Hypothalamus (tissue), 51 donors: ENCODE measurements around the gene METTL16.
"Not testable (repeated sequence)": the region's sequence is repeated elsewhere in the genome, so short reads cannot be mapped to it uniquely, and the experiment has no call there.

ENCODE experiments used
- DNase-seq, 51 donors: peaks; one replicate each; lab custom pipeline; 2025; lab: John Stamatoyannopoulos, UW

The METTL16 gene, protein sequence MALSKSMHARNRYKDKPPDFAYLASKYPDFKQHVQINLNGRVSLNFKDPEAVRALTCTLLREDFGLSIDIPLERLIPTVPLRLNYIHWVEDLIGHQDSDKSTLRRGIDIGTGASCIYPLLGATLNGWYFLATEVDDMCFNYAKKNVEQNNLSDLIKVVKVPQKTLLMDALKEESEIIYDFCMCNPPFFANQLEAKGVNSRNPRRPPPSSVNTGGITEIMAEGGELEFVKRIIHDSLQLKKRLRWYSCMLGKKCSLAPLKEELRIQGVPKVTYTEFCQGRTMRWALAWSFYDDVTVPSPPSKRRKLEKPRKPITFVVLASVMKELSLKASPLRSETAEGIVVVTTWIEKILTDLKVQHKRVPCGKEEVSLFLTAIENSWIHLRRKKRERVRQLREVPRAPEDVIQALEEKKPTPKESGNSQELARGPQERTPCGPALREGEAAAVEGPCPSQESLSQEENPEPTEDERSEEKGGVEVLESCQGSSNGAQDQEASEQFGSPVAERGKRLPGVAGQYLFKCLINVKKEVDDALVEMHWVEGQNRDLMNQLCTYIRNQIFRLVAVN

DNA sequence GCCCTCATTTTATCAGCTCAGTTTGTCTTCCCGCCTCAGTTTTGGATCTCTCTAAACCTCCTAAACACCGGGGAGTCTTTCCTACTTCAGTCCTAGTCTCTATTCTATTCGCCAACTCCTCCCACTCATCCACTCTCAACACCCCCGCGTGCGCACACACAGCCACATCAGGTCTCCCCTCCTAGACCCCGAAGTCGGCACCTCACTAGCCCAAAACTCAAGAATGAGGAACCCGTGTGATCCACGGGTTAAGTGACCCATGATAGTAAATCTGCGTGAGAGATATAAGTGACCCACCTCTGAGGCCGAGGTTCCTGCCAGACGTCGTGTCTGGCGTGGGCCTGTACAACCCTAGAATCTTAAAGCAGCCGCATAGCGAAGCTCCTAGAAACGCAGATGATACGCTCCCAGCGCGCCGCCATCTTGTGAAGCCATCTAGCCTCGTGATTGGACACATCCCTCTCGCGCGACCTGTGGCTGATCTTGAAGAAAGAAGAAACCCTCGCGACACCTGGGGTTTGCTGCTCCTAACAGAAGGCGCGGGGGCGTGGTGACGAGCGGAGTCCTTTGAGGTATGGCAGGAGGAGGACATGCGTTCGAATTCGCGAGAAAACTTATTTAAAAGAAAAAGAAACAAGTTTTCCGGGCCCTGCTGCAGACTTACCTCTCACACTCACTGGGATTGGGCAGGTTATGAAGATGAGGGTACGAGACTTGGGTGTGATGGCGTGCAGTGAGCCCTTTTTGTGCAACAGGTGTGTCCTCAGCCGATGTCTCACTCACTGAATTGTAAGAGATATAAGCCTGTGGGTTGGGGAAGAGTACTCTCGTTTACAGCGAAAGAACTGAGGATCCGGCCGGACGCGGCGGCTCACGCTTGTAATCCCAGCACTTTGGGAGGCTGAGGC, at the start of gene METTL16:
TSS of gene METTL16 (minus strand) at position 427 of the 908 bp plus-strand sequence. CDS start 9,557 bp downstream, outside the sequence.
- DNase-seq: peak; percentile 47 to 97 (median 87)

DNA sequence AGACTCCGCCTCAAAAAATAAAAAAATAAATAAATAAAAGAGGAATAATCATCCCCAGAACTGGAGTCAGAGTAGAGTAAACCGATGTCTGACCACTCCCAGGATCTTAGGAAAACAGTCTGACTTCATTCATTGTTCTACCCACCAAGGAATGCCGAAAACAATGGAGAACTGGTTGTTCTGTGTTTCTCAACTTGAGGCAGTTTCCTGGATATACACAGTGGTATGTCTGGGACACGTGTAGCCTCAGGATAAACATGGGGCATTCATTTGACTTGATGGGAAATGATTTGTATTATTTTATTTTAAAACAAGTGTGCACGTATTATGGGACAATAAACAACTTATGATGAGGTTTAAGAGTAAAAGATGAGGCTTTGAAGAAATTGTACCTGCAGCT, 49.0 kb upstream of the METTL16 start:
- no peak for DNase-seq

DNA sequence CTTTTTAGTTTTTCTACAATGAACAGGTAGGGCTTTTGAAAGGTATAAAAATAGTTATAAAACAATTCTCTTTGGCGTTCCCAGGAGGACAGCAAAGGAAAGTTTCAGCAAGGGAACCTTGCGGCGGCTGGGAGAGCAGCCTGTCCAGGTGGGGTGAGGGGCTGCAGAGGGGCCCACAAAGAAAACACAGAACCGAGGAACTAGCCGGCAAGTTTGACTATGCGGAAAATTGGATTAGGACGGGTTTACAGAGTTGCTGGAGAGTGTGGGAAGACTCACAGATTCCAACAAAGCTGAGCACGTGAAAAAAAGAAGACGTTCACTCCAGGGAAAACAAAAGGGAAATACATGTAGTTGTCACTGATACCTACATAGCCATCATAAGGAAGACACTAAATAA, 40.2 kb upstream of the METTL16 start:
- no peak for DNase-seq

DNA sequence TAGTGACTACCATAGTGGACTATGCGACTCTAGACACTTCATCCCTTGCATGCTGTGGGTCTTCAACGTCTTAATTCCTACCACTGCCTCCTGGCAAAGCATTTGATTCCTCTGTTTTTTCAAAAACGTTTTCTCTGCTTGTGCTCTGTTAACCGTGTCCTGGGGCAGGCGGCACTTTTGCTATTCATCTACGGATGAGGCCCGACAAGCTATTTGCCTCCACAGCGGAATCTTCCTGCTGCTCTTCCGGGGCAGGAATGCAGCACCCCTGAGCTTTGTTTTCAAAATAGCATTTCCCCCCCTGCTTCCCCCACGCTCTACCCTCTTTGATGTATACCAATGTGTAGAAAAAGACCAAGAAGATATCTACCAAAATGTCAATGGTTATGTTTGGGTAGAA, 39.8 kb upstream of the METTL16 start:
- no peak for DNase-seq

DNA sequence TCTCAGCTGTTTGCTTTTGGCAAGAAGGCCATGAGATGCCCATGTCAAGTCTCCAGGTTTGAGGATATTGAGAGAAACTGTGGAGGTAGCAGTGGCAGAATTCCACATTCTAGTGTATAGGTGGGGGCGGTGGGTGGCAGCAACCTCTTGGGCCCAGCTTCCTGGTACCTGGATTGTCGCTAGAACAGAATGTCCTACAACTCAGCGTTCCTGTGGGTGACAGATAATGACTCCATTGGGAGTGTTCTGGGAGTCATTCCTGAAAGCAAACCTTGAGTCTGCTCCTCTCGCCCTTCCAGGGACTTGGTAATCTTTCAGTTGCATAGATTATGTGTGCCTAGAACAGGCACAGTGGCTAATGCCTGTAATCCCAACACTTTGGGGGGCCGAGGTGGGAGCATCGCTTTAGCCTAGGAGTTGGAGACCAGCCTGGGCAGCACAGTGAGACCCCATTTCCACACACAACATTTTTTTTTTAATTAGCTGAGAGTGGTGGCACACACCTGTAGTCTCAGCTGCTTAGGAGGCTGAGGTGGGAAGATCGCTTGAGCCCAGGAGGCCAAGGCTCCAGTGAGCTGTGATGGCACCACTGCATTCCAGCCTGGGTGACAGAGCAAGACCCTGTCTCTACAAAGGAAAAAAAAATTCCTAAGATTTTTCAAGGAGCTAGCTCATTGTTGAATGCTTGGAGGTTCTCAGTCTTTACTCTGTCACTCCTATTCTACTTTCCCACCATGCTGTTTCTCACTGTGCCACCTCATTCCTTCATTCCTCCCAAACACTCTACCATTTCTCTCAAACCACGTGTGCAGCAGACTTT, 37.9 kb upstream of the METTL16 start:
- DNase-seq: no peak

DNA sequence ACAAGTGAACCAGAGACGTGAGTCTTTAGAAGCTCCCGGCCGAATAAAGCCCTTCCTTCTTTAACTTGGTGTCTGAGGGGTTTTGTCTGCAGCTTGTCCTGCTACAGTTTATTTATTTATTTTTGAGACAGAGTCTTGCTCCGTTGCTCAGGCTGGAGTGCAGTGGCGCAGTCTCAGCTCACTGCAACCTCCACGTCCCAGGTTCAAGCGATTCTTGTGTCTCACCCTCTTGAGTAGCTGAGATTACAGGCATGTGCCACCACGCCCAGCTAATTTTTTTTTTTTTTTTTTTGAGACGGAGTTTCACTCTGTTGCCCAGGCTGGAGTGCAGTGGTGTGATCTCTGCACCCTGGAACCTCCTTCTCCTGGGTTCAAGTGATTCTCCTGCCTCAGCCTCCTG, 36.3 kb upstream of the METTL16 start:
- not testable (repeated sequence) for DNase-seq

DNA sequence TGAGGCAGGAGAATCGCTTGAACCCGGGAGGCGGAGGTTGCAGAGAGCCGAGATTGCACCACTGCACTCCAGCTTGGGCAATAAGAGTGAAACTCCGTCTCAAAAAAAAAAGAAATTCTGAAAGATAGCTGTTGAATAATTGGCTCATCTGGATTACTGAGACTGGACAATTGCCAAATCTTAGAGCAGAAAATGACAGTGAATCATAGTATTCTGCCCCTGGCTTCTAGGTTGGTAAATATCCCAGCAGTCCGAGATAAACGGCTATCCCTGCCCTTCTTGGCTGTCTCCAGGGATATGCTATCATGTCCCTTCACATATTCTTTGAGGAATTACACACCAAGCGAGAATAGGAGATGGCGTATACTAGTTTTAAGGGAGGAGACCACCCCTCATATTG, 35.5 kb upstream of the METTL16 start:
- no peak for DNase-seq

DNA sequence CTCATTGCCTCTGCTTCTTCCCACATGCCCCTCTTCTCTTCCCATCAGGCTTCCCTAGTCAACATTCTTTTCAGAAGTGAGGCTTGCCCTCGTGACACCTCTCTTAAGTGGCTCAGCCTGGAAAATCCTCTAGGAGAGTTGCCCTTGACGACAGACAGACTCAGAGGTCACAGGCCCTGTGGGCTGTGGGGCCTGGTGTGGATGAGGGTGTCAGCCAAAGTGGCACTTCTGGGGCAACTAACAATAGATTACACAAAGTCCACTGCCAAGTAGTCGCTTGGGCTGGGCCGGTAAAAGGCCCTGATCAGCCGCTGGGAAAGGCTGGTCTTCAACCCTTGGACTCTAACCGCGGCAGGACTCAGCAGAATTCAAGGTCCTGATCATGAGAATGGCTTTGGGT, 33.7 kb upstream of the METTL16 start:
- DNase-seq: peak in 1 of 51 donors; percentile 40

DNA sequence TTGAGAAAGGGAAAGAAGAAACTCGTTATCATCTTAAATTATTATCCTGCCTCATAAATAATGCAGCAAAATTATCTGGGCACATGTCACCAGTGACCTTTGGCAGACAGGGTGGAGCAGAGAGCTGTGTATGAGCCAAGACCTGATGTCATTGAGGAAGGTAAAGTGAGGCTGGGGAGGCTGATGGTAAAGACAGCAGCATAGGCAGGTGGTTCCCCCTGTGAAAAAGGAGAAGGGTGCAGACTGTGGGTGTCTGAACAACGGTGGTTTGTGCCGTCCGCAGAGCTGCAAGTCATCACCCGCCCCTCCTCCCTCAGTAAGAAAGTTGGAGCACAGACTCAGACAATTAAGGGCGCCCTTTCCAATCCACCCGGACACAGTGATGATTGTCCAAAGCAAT, 30.8 kb upstream of the METTL16 start:
- DNase-seq: peak in 12 of 51 donors; percentile 6 to 21 (median 13)

DNA sequence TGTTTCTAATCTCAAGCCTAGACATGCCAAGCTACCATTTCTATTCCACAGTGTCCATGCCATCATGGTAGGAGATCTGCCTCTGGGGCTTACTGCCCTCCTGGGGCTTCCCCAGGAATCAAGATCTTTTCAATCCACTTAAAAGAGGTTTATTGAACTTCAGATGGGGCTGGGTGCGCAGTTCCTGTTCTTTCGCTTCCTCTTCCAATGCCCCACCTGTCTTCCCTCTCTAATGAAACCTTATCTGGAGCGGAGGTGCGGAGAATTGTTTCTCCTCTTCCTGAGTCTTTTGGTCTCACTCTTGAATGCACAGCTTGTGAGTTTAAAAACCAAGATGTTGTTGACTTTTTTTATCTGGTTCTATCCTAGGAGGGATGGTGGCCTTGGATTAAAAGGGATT, 30.4 kb upstream of the METTL16 start:
- no peak for DNase-seq

DNA sequence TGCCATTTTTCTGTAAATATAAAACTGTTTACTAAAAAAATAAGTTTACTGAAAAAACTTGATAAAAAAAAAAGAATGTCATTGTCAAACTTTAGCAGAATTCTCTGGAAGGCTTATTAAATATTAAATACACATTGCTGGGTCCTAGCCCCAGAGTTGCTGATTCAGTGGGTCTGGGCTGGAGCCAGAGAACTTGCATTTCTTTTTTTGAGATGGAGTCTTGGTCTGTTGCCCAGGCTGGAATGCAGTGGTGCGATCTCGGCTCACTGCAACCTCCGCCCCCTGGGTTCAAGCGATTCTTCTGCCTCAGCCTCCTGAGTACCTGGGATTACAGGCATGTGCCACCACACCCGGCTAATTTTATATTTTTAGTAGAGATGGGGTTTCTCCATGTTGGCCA, 25.9 kb upstream of the METTL16 start:
- DNase-seq: peak in 1 of 51 donors; percentile 10

DNA sequence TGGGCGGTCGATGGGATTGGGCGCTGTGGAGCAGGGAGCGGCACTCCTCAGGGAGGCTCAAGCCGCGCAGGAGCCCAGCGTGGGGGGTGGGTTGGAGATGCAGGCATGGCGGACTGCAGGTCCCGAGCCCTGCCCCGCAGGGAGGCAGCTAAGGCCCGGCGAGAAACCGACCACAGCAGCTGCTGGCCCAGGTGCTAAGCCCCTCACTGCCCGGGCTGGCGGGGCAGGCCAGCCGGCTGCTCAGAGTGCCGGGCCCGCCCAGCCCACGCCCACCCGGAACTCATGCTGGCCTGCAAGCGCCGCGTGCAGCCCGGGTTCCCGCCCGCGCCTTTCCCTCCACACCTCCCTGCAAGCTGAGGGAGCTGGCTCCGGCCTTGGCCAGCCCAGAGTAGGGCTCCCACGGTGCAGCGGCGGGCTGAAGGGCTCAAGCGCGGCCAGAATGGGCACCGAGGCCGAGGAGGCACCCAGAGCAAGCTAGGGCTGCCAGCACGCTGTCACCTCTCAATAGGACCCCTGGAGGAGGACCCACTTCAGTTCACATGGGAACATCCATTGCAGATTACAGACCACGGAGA, 20.5 kb upstream of the METTL16 start:
- DNase-seq: no peak

DNA sequence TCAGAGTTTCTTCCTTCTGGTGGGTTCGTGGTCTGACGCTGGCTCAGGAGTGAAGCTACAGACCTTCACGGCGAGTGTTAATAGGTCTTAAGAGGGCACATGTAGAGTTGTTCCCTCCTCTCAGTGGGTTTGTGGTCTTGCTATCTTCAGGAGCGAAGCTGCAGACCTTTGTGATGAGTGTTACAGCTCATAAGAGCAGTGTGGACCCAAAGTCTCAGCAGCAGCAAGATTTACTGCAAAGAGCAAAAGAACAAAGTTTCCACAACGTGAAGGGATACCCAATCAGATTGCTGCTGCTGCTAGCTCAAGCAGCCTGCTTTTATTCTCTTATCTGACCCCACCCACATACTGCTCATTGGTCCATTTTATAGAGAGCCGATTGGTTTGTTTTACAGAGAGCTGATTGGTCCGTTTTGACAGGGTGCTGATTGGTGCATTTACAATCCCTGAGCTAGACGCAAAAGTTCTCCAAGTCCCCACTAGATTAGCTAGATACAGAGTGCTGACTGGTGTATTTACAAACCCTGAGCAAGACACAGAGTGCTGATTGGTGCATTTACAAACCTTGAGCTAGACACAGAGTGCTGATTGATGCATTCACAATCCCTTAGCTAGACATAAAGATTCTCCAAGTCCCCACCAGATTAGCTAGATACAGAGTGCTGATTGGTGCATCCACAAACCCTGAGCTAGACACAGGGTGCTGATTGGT, 19.7 kb upstream of the METTL16 start:
- not testable (repeated sequence) for DNase-seq

DNA sequence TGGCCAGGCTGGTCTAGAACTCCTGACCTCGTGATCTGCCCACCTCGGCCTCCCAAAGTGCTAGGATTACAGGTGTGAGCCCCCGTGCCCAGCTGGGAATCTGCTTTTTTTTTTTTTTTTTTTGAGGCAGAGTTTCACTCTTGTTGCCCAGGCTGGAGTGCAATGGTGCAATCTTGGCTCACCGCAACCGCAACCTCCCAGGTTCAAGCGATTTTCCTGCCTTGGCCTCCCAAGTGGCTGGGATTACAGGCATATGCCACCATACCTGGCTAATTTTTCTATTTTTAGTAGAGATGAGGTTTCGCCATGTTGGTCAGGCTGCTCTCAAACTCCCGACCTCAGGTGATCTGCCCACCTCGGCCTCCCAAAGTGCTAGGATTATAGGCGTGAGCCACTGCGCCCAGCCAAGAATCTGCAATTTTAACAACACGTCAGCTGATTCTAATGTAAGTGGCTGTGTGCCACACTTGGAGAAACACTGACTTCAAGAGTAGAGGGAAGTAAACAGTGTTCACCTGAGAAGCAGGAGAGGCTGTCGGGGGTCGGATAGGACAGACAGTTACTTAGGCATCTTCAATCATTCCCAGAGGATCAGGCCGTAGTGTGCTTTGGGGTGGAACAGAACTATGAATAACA, 10.2 kb upstream of the METTL16 start:
- not testable (repeated sequence) for DNase-seq

DNA sequence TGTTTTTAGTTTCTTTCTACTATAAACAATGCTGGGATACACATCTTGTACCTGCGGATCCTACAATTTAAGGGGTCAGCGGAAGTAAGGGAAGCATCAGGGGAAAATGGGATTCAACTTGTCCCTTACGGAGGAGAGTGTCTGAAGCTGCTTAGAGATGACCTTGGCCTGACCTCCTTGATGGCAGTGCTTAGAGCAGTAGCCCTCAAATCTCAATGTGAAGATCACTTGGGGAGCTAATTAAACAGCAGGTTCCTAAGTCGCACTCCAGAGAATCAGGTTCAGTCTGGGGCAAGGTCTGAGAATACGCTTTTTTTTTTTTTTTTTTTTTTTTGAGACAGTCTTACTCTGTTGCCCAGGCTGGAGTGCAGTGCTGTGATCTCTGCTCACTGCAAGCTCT, 9.6 kb upstream of the METTL16 start:
- no peak for DNase-seq

DNA sequence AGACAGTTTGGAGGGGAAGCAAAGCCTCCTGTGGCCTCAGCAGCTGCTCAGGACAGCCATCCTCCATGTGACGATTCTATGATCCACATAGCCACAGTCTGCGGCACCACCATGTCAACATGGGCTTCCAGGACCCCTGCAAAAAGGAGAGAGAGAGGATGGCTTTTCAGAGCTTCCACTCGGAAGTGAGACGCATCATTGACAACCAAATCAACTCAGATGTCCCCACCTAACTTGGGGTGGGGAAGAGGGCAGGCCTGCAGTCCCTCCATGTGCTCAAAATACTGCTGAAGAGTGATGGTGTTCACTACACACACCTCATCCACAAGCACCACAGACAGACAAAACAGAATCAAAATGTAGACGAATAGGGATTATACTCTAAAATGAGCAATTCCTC, 5.9 kb upstream of the METTL16 start:
- DNase-seq: no peak

DNA sequence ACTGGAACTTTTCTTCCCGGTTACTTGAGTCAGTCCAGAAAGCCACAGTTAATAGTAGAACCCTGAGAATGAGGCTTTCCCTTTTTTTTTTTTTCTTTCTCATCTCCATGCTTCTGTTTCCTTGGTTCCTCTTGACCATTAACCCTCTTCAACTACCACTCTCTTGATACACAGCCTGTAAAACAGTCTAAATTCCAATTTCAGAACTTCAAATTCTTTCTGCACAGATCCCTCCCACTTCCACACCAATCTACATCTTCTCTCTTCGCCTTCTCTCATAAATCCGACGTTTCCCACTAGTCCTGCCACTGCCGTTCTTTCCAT, 588 bp downstream of the METTL16 start:
- no peak for DNase-seq

DNA sequence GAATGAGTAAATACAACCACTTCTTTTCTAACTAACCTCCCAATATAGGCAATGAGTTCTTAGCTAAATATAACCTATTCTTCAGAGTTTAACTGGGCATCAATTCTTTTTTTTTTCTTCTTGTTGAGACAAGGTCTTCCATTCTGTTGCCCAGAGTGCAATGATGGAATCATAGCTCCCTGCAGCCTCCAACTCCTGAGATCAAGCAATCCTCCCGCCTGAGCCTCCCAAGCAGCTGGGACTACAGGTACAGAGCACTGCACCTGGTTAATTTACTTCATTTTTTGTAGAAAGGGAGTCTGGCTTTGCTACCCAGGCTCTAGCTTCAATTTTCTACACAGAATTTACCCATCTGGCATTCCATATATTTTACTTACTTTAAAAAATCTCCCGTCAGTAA, 1.1 kb downstream of the METTL16 start:
- DNase-seq: no peak

DNA sequence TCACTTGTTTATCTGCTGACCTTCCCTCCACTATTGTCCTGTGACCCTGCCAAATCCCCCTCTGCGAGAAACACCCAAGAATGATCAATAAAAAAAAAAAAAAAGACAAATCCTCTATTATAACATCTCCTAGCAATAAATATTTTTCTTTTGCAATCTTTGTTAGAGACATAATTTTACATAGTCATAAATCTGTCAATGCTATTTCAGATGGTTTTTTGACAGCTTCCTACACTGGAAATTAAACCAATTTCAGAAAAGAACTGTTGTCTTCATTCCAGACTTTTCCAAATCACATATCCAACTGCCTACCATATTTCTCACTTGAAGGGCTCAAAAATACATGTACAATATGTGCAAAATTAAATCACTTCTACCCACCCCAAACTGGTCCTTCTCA, 3.7 kb downstream of the METTL16 start:
- no peak for DNase-seq
